ENCODE data around the gene GPR25.

The GPR25 gene

GRCh38 chr1:200916681-200917080 lies 43.9 kb downstream of the GPR25 start:
- DNase-seq: no peak

- no peak for DNase-seq
These were observed 44.6 kb downstream of the GPR25 start for GRCh38 chr1:200917291-200917817.

DNA sequence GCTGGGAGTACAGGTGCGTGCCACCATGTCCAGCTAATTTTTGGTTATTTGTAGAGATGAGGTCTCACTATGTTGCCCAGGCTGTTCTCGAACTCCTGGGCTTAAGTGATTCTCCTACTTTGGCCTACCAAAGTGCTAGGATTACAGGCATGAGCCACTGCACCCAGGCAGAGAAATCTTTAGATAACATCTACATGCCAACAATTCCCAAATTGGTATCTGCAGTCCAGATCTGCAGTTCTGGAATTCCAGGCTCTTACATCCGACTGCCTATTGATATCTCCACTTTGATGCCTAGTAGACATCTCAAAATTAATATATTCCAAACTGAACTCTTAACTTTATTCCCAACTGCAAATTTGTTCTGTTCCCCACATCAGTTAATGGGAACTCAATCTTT lies 45.2 kb downstream of the GPR25 start:
- DNase-seq: no peak

DNA sequence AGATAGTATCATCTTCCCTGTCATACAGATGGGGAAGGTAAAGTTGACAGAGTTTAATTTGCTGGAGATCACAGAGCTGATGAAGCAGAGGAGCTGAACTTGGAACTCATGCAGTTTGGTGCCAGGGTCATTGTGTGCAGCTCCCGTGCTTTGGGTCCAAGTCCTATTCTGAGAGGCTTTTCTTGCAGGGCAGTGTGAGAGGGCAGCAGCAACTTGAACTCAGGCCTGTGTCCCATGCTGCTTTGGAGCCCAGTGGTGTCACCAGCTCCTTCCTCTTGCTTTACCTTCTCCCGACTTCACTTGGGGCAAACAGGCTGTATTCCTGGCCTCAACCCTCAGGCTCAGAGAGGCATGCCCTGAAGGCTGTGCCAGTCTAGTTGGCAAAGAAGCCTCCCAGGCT lies 46.6 kb downstream of the GPR25 start:
- no peak for DNase-seq

- DNase-seq: no peak
These were observed 48.9 kb downstream of the GPR25 start for GRCh38 chr1:200921571-200922110.

DNA sequence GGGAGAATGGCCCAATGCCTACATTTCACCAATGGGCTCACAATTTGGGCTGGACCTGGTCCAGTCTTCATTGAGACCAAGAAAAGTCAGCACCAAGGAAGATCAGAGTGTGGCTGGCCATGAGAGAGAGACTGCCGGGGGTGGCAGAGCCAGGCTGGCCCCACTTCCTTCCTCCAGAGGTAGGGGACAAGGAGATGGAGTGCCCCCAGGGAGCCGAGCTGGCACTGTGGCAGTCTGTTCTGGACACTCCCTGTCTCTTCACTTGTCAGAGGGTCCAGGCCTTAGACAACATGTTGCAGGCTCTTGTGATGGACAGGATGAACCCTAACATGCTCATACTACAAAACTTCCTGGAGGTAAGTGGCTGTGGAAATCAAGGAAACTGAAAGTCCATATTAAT lies 49.6 kb downstream of the GPR25 start:
- no peak for DNase-seq

- no peak for DNase-seq
These were observed 50.8 kb downstream of the GPR25 start for GRCh38 chr1:200923601-200924000.
